H1 (cell line): Measurements from ENCODE around the gene CRHR1. TPM values are rescaled to one million over a fixed set of nuclear protein-coding genes. Genes with fewer than 3 reads are reported as not detected.

Experiments
- CTCF ChIA-PET: fragments of 300-600 bp; sonication (Branson Sonifier 250); formaldehyde crosslinking; loops from one replicate; lab custom pipeline; 2021; ENCODE audit not compliant: partially characterized antibody; lab: Charles Lee
- POLR2A ChIA-PET: fragments of 300-600 bp; sonication (Branson Sonifier 250); formaldehyde crosslinking; loops from one replicate; lab custom pipeline; 2021; ENCODE audit warnings: inconsistent platforms; ENCODE audit not compliant: partially characterized antibody; lab: Charles Lee
- DNase-seq, 2 experiments: peaks; one replicate each; pipeline versions ENCODE4 v3.0.0 to v3.0.0-alpha.2; 2010 to 2022; ENCODE audit warnings: low spot score in 2 of 2, low read depth in 1 of 2, mixed read lengths in 1 of 2
- FAIRE-seq: peaks from 2 replicates; lab custom pipeline; 2011; peaks lifted over from hg19 to GRCh38; lab: Jason Lieb, UNC
- H2AFZ ChIP-seq: 2 replicates; pipeline ENCODE4 v1.8.1; 2012; ENCODE audit warnings: low read length, inconsistent platforms
- H2AK5ac ChIP-seq: 2 replicates; pipeline ENCODE4 v1.6.1; 2013; ENCODE audit warnings: low read depth, low read length
- H2BK120ac ChIP-seq: replicated peaks from 2 replicates; pipeline ENCODE3; 2013; ENCODE audit warnings: low read depth, low read length, inconsistent platforms
- H2BK12ac ChIP-seq: 2 replicates; pipeline ENCODE4 v1.6.1; 2013; ENCODE audit warnings: low read depth, low read length
- H2BK15ac ChIP-seq: 2 replicates; pipeline ENCODE4 v1.6.1; 2013; ENCODE audit warnings: low read length
- H2BK20ac ChIP-seq: 2 replicates; pipeline ENCODE4 v1.6.1; 2013; ENCODE audit warnings: low read length
- H2BK5ac ChIP-seq: 2 replicates; pipeline ENCODE4 v1.6.1; 2013; ENCODE audit warnings: low read depth, low read length
- H3K14ac ChIP-seq: 2 replicates; pipeline ENCODE4 v1.6.1; 2013; ENCODE audit warnings: inconsistent platforms; ENCODE audit not compliant: insufficient read length
- H3K18ac ChIP-seq: 2 replicates; pipeline ENCODE4 v1.6.1; 2013; ENCODE audit warnings: low read length; ENCODE audit errors: extremely low read depth
- H3K23ac ChIP-seq: 2 replicates; pipeline ENCODE4 v1.6.1; 2013; ENCODE audit warnings: inconsistent platforms; ENCODE audit not compliant: insufficient read length
- H3K23me2 ChIP-seq: 2 replicates; pipeline ENCODE4 v1.6.1; 2013; ENCODE audit warnings: low read depth, low read length
- H3K27ac ChIP-seq: 2 replicates; pipeline ENCODE4 v1.6.1; 2011; ENCODE audit warnings: low read depth, low read length, inconsistent platforms
- H3K27me3 ChIP-seq, 4 experiments: replicated peaks in 1 of 4; 1 replicate in 1 of 4; 2 replicates in 3 of 4; pipeline versions ENCODE4 v1.6.1 to v1.8.1; 2011 to 2013; ENCODE audit warnings: low read length in 3 of 4, mild to moderate bottlenecking in 3 of 4, inconsistent platforms in 2 of 4, mixed read lengths in 2 of 4, moderate library complexity in 1 of 4; ENCODE audit not compliant: control insufficient read depth in 3 of 4, insufficient read depth in 3 of 4; ENCODE audit errors: extremely low read depth in 1 of 4
- H3K36me3 ChIP-seq, 4 experiments: 2 replicates each; pipeline versions ENCODE4 v1.6.1 to v1.8.1; 2011 to 2013; ENCODE audit warnings: mild to moderate bottlenecking in 4 of 4, low read length in 3 of 4, moderate library complexity in 2 of 4, control low read depth in 1 of 4, inconsistent platforms in 1 of 4; ENCODE audit not compliant: insufficient read depth in 4 of 4, control insufficient read depth in 2 of 4
- H3K4ac ChIP-seq: replicated peaks from 2 replicates; pipeline ENCODE3; 2013; ENCODE audit warnings: low read length, low read depth, mixed read lengths, inconsistent platforms; ENCODE audit not compliant: insufficient read length
- H3K4me1 ChIP-seq, 4 experiments: replicated peaks in 1 of 4; 1 replicate in 1 of 4; 2 replicates in 3 of 4; pipeline versions ENCODE4 v1.6.1 to v1.8.1; 2011 to 2013; ENCODE audit warnings: low read length in 3 of 4, inconsistent platforms in 2 of 4, mixed read lengths in 1 of 4; ENCODE audit not compliant: insufficient read depth in 4 of 4, control insufficient read depth in 3 of 4
- H3K4me2 ChIP-seq, 2 experiments: 2 replicates each; pipeline versions ENCODE4 v1.6.1 to v1.8.1; 2011 to 2013; ENCODE audit warnings: low read depth in 2 of 2, low read length in 2 of 2, control low read depth in 1 of 2, inconsistent platforms in 1 of 2, mild to moderate bottlenecking in 1 of 2; ENCODE audit not compliant: insufficient read depth in 1 of 2
- H3K4me3 ChIP-seq, 4 experiments: fragments of 200-600, 300-600 bp in 1 of 4; sonication (generic), shearing (Covaris generic), sonication (Bioruptor Twin) in 1 of 4; 2 replicates each; pipeline versions ENCODE4 v1.5.1 to v1.8.1; 2011 to 2016; ENCODE audit warnings: low read length in 4 of 4, low read depth in 3 of 4, control low read depth in 2 of 4, inconsistent platforms in 2 of 4, mild to moderate bottlenecking in 2 of 4, mixed read lengths in 1 of 4, moderate library complexity in 1 of 4; ENCODE audit not compliant: insufficient read depth in 2 of 4; ENCODE audit errors: extremely low read depth in 1 of 4
- H3K56ac ChIP-seq: replicated peaks from 2 replicates; pipeline ENCODE3; 2013; ENCODE audit warnings: low read depth, mild to moderate bottlenecking, mixed read lengths, low read length, inconsistent platforms; ENCODE audit not compliant: insufficient read length
- H3K79me1 ChIP-seq: 2 replicates; pipeline ENCODE4 v1.6.1; 2013; ENCODE audit warnings: low read depth, low read length, control low read depth
- H3K79me2 ChIP-seq, 2 experiments: 2 replicates each; pipeline versions ENCODE4 v1.6.1 to v1.8.1; 2012 to 2013; ENCODE audit warnings: low read length in 2 of 2, mild to moderate bottlenecking in 2 of 2, inconsistent platforms in 1 of 2; ENCODE audit not compliant: insufficient read depth in 2 of 2, control insufficient read depth in 1 of 2
- H3K9ac ChIP-seq, 4 experiments: replicated peaks in 1 of 4; 1 replicate in 1 of 4; 2 replicates in 3 of 4; pipeline versions ENCODE4 v1.6.1 to v1.8.1; 2011 to 2013; ENCODE audit warnings: low read depth in 3 of 4, low read length in 3 of 4, control low read depth in 2 of 4, mild to moderate bottlenecking in 2 of 4, moderate library complexity in 2 of 4, inconsistent platforms in 1 of 4; ENCODE audit errors: extremely low read depth in 1 of 4
- H3K9me3 ChIP-seq, 2 experiments: 2 replicates each; pipeline versions ENCODE4 v1.6.1 to v1.8.1; 2012 to 2013; ENCODE audit warnings: mild to moderate bottlenecking in 2 of 2, moderate library complexity in 2 of 2, control low read depth in 1 of 2, inconsistent platforms in 1 of 2, low read depth in 1 of 2, low read length in 1 of 2, mixed read lengths in 1 of 2; ENCODE audit not compliant: insufficient read depth in 2 of 2
- H4K20me1 ChIP-seq, 2 experiments: replicated peaks in 1 of 2; 2 replicates each; pipeline versions ENCODE3 to v1.8.1; 2011 to 2013; ENCODE audit warnings: inconsistent platforms in 2 of 2, low read length in 2 of 2, mild to moderate bottlenecking in 1 of 2; ENCODE audit not compliant: insufficient read depth in 2 of 2, control insufficient read depth in 1 of 2
- H4K5ac ChIP-seq: 2 replicates; pipeline ENCODE4 v1.6.1; 2013; ENCODE audit warnings: low read length, low read depth, mixed read lengths, inconsistent platforms; ENCODE audit not compliant: insufficient read length
- H4K8ac ChIP-seq: 2 replicates; pipeline ENCODE4 v1.8.0; 2013; ENCODE audit warnings: mild to moderate bottlenecking, moderate library complexity, low read length, inconsistent platforms; ENCODE audit not compliant: insufficient read depth; ENCODE audit errors: extremely low read depth
- H4K91ac ChIP-seq: replicated peaks from 2 replicates; pipeline ENCODE3; 2013; ENCODE audit warnings: low read length, mixed read lengths, inconsistent platforms; ENCODE audit not compliant: insufficient read length
- BACH1 ChIP-seq: IDR thresholded peaks from 2 replicates; pipeline ENCODE4 v1.6.1; 2012; ENCODE audit warnings: low read length, improper control_type of control experiment
- CHD1 ChIP-seq: IDR thresholded peaks from 2 replicates; pipeline ENCODE4 v1.6.1; 2012; ENCODE audit warnings: low read depth, low read length, improper control_type of control experiment
- CHD2 ChIP-seq: IDR thresholded peaks from 2 replicates; pipeline ENCODE4 v1.6.1; 2012; ENCODE audit warnings: low read length, improper control_type of control experiment
- HDAC2 ChIP-seq, 2 experiments: fragments of 300-600 bp in 1 of 2; sonication (generic) in 1 of 2; IDR thresholded peaks; 2 replicates each; pipeline ENCODE4 v1.6.1; 2011 to 2012; ENCODE audit warnings: low read depth in 2 of 2, low read length in 2 of 2, mild to moderate bottlenecking in 2 of 2, moderate library complexity in 2 of 2, borderline replicate concordance in 1 of 2, inconsistent platforms in 1 of 2
- JUND ChIP-seq: IDR thresholded peaks from 2 replicates; pipeline ENCODE4 v1.6.1; 2011; ENCODE audit warnings: mild to moderate bottlenecking, improper control_type of control experiment, low read length
- RFX5 ChIP-seq: IDR thresholded peaks from 2 replicates; pipeline ENCODE4 v1.6.1; 2011; ENCODE audit warnings: low read depth, low read length, improper control_type of control experiment, borderline replicate concordance
- WGBS, 2 experiments: shearing (Covaris generic) in 1 of 2; methylation state at CpG; one replicate each; pipeline versions ENCODE4 v1.1.6 to v1.1.7; 2013 to 2015; ENCODE audit warnings: low lambda C conversion rate in 2 of 2, mixed read lengths in 2 of 2, inconsistent platforms in 1 of 2, low coverage in 1 of 2, missing lambda C conversion rate in 1 of 2; ENCODE audit not compliant: insufficient replicate concordance in 2 of 2, insufficient coverage in 1 of 2, insufficient read length in 1 of 2; ENCODE audit errors: extremely low coverage in 1 of 2, missing lambda C conversion rate in 1 of 2; 5-methylcytosine and 5-hydroxymethylcytosine counted together
- polyA plus RNA-seq, 7 experiments: library from polyadenylated mRNA; depleted of rRNA in 3 of 7; stranded (reverse) in 5 of 7; unstranded in 2 of 7; fragments of >200 nt in 5 of 7; fragments of 200-250 nt in 2 of 7; gene quantifications; 1 replicate in 5 of 7; 2 replicates in 1 of 7; 4 replicates in 1 of 7; pipeline versions ENCODE4 v1.2.1 to v1.2.3, GENCODE V29; 2011 to 2013; ENCODE audit warnings: missing spikeins in 2 of 7, mixed read lengths in 2 of 7
- total RNA-seq: library from RNA; stranded (reverse); fragmentation: NEBNext Ultra II Directional; extraction: Animal tissue kit (Norgen Biotek cat#: 25700); gene quantifications from 2 replicates; pipeline ENCODE4 v1.2.1, GENCODE V29; 2021

Gene CRHR1
- total and polyA plus RNA-seq, 2 of the 8 experiments (the other 6 are each of a cell fraction or from before 2014, with no cell fraction given) = 0.56 to 1.7 TPM

DNA sequence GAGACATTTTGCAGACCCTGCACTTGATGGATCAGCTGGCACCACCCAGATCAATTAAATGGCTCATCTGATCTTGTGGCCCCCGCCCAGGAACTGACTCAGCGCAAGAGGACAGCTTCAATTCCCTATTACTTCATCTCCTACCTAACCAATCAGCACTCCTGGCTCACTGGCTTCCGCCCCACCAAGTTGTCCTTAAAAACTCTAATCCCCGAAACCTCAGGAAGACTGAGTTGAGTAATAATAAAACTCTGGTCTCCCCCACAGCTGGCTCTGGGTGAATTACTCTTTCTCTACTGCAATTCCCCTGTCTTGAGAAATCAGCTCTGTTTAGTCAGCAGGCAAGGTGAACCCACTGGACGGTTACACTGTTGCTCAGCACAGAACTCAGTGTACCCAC lies 84.2 kb downstream of the CRHR1 start:
- Histone ChIP-seq H2BK20ac (no peak overlapping the region), H3K23ac (no peak overlapping the region), H2AFZ (no peak overlapping the region), H3K27me3 (no peaks in the 10 kb centered on the region; a peak in 2 of 7 replicates), H3K4me1 (peaks cover 0 to 5% (median 2%) of the 10 kb centered on the region in 4 experiments; a peak in 2 of 7 replicates), H4K20me1 (no peaks in the 10 kb centered on the region), H3K79me2 (no peaks in the 10 kb centered on the region), H3K27ac (no peak overlapping the region), H3K4ac (no peak overlapping the region), H2BK5ac (no peak overlapping the region), H3K79me1 (no peaks in the 10 kb centered on the region), H2BK15ac (no peak overlapping the region), H3K9me3 (no peaks in the 10 kb centered on the region), H3K9ac (no peak overlapping the region), H3K36me3 (no peaks in the 10 kb centered on the region), H4K91ac (no peak overlapping the region), H2BK120ac (no peak overlapping the region), H2BK12ac (no peak overlapping the region), H4K8ac (no peak overlapping the region), H4K5ac (no peak overlapping the region), H3K4me2 (no peak overlapping the region), H3K23me2 (0 out of 2 replicates have a peak, but pooled peaks cover 1% of the 10 kb centered on the region), H3K18ac (no peak overlapping the region), H2AK5ac (no peak overlapping the region), H3K14ac (no peak overlapping the region), H3K56ac (no peak overlapping the region), H3K4me3 (no peak overlapping the region)
- ChIA-PET POLR2A (interaction anchor here (1.2 kb wide), 1 partner anchor 26 kb away, joined by 4 read pairs; the partner anchor contains the start of gene MAPT), CTCF (interaction anchor here (0.9 to 1.6 kb wide), 3 partner anchors 18 to 57 kb away, joined by 3 to 5 read pairs (median 3); no protein-coding TSS in a partner anchor)
- no peak for FAIRE-seq
- 51% methylated on average over 5 of the region's 5 CpGs; no CpG with 5 or more reads in 1 of the 2 experiments for WGBS, 2 experiments
- DNase-seq = no peak
- no peak for TF ChIP-seq JUND
- no peak for TF ChIP-seq CHD2
- TF ChIP-seq RFX5 = no peak
- TF ChIP-seq HDAC2 (IDR thresholded peaks at IDR 0.05; ENCODE audit: borderline replicate concordance in 1 of 2, low read depth in 2 of 2, low read length in 2 of 2) = no peak
- TF ChIP-seq CHD1 = no peak
- no peak for TF ChIP-seq BACH1
